GM19193 (cell line): ENCODE measurements around the gene FAP.

Experiments used
- POLR2A ChIP-seq: IDR thresholded peaks from 4 replicates; pipeline ENCODE4 v1.6.1; 2011; ENCODE audit not compliant: insufficient read depth, insufficient read length; ENCODE audit errors: extremely low read depth

The FAP gene

GRCh38 chr2:162245781-162246180 lies 2.5 kb upstream of the FAP start:
- no peak for TF ChIP-seq POLR2A

DNA sequence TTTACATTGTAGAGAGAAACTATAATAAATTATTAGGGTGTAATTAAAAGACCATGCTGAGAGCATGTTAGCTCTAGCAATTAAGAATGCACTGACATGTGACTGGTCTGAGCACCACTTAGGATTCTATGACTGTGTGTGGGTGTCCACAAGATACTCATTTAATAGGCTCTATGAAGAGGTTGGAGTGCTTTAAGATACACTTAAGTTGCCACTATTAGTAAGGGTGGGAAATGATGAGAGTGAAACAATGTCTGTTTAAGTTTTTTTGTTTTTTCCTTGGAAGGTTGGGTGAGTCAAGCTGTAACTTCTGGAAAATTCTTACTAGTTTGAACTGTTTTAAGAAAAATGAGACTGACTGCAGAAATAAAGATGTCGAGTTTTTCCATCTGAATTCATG lies 1.8 kb upstream of the FAP start:
- no peak for TF ChIP-seq POLR2A

DNA sequence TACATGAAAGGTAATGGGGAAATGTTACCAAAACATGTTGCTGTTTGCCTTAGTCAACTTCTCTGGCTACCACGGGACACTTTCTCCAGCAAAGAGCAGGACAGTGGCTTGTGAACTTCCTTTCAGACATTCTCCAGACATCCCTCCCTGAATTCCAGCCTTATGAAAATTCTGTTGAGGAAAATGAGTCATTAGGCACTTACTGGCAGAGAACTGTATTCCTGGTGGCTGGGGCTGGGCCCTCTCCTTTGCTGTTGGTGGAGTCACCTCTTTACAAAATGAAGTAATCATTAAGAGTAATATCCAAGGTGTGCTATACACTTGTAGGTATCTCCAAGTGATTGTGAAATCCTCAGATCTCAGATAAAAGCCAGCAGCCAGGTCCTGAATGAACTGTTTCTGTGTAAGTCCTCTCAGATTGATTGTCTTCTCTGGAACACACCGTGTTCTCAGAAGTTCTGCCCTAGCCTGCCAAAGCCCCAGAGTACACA lies 1.3 kb upstream of the FAP start:
- TF ChIP-seq POLR2A = no peak

- TF ChIP-seq POLR2A = no peak
Measured at GRCh38 chr2:162243715-162244114, 470 bp upstream of the FAP start.

DNA sequence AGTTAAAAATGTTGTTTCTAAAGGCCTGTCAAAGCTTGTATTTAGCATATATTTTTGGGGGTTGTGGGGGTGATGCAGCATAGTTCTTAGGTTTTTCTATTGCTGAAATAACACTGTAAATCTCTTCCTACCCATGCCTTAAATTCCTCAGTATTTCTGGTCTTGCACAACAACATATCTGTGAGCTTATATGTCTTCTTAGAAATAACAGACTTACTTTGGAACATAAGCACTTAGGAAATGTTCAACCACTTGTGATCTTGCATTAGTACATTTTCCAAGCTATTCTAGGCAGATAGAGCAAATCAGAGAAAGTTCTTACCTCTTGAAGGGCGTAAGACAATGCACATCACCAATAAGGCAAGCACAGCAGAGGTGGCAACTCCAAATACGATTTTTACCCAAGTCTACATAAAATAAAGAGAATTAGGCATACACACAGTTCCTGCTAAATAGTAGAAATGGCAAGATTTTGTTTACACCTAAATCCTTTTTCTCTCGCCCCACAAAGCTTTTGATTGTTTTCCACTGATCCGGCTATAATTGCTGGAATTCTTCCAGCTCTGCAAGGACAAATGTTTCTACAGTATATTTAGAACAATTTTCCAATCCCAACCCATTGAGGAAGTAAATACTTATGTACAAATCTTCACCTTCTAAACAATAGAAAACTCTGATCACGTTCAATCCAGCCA lies 512 bp downstream of the FAP start:
- no peak for TF ChIP-seq POLR2A

GRCh38 chr2:162241571-162241970 lies 1.7 kb downstream of the FAP start:
- no peak for TF ChIP-seq POLR2A

GRCh38 chr2:162234620-162235462 lies 8.4 kb downstream of the FAP start:
- TF ChIP-seq POLR2A = no peak

GRCh38 chr2:162233197-162233596 lies 10.0 kb downstream of the FAP start:
- TF ChIP-seq POLR2A = no peak

DNA sequence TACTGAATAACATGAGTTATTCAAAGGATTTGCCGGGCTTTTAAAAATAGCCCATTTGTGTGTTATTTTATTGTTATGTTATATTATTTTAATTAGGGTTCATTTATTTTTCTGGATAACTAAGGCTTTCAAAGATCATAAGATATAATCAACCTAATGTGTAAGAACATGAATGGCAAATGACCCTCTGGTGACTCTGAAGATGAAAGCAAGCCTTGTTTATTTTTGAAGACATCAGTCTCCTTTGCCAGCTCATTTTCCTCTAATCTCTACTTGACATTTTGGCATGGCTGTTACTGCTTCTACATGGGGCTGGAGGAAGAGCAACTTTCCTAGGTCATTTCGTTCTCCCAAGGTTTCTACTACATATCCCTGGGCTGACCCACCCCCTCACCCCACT lies 10.6 kb downstream of the FAP start:
- TF ChIP-seq POLR2A = no peak

DNA sequence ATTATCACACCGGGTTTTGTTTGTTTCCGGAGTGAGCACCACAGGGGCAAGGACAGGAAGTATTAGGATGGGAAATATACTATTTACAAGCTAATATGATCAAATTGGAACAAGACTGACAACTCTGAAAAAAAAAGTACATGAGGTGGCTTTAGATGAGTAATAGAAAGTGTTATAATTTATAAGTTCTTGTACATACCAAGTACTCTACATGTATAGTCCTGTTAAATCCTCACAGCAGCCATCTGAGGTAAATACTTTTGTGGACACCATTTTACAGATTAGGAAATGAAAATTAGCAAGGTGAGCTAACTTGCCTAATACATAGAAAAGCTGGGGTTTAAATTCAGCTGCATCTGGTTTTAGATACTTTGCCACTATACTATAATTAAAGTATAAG lies 11.2 kb downstream of the FAP start:
- no peak for TF ChIP-seq POLR2A

GRCh38 chr2:162230761-162231160 lies 12.5 kb downstream of the FAP start:
- TF ChIP-seq POLR2A = no peak

- no peak for TF ChIP-seq POLR2A
Measured at GRCh38 chr2:162226836-162227235, 16.4 kb downstream of the FAP start.

GRCh38 chr2:162221064-162221463 lies 22.2 kb downstream of the FAP start:
- no peak for TF ChIP-seq POLR2A

GRCh38 chr2:162220368-162220767 lies 22.9 kb downstream of the FAP start:
- no peak for TF ChIP-seq POLR2A

DNA sequence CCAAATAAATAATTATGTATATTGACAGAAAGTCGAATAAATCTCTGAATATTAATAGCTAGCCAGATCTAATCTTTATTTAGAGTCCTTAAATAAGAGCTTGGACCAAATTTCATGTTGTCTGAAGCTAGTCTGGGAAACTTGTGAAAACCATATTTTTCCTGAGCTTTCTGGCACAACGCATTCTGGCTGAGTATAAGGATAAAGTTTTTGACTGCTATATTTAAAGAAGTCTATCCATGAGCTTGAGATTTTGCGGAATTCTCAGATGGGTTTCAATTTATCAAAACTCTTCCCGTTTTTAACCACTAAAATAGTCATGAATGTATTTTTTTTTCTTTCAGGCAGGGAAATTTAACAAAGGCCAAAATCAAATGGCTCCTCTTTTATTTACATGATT lies 23.8 kb downstream of the FAP start:
- TF ChIP-seq POLR2A = no peak

- no peak for TF ChIP-seq POLR2A
Measured at GRCh38 chr2:162217598-162217997, 25.6 kb downstream of the FAP start.
